Peyer's patch (tissue), 4 donors: ENCODE data around the gene OR52K2. TPM values are rescaled to one million over a fixed set of nuclear protein-coding genes. Genes with fewer than 3 reads are reported as not detected.

Experiments used
- DNase-seq, 3 donors: peaks; one replicate each; pipeline ENCODE4 v3.0.0-alpha.2; 2017 to 2019
- H3K27ac ChIP-seq, 4 donors: fragments of 200-600 bp; sonication (generic); one replicate each; pipeline ENCODE4 v1.5.1; 2016 to 2019
- H3K27me3 ChIP-seq, 2 donors: fragments of 200-600 bp; sonication (generic); one replicate each; pipeline ENCODE4 v1.5.1; 2019
- H3K36me3 ChIP-seq, 3 donors: fragments of 200-600 bp; sonication (generic); one replicate each; pipeline ENCODE4 v1.5.1; 2016 to 2019
- H3K4me1 ChIP-seq, 4 donors: fragments of 200-600 bp; sonication (generic); one replicate each; pipeline ENCODE4 v1.5.1; 2016 to 2019
- H3K4me3 ChIP-seq, 4 donors: fragments of 200-600 bp; sonication (generic); 1 replicate in 3 of 4; 2 replicates in 1 of 4; pipeline ENCODE4 v1.5.1; 2016 to 2019; ENCODE audit warnings: mild to moderate bottlenecking in 1 of 4
- H3K9me3 ChIP-seq, 4 donors: fragments of 200-600 bp; sonication (generic); one replicate each; pipeline ENCODE4 v1.5.1; 2016 to 2019; ENCODE audit warnings: mild to moderate bottlenecking in 1 of 4
- CTCF ChIP-seq, 6 experiments: fragments of 450-650 bp in 4 of 6; fragments of 200-600 bp in 2 of 6; sonication (generic) in 1 of 6; IDR thresholded peaks; one replicate each; pipeline ENCODE4 v1.5.1; 2017 to 2019; ENCODE audit warnings: antibody characterized with exemption in 6 of 6, mild to moderate bottlenecking in 3 of 6, moderate library complexity in 1 of 6
- POLR2A ChIP-seq, 2 donors: fragments of 450-650 bp; IDR thresholded peaks; one replicate each; pipeline ENCODE4 v1.5.1; 2017; ENCODE audit warnings: antibody characterized with exemption in 2 of 2, mild to moderate bottlenecking in 2 of 2, moderate library complexity in 2 of 2
- total RNA-seq, 4 donors: library from RNA; depleted of rRNA; stranded (reverse); fragments of >200 nt; gene quantifications; one replicate each; pipeline ENCODE4 v1.1.0, GENCODE V29; 2016

The OR52K2 gene
- total RNA-seq, 4 donors from 2014 or later: not detected

- no peaks in the 10 kb centered on the region for H3K27me3 ChIP-seq
- no peak overlapping the region for H3K27ac ChIP-seq
- TF ChIP-seq POLR2A (IDR thresholded peaks at IDR 0.05) (no peak), CTCF (IDR thresholded peaks at IDR 0.05) (no peak)
- no peaks in the 10 kb centered on the region for H3K4me1 ChIP-seq
- no peaks in the 10 kb centered on the region for H3K9me3 ChIP-seq
- H3K4me3 ChIP-seq: no peak overlapping the region
- peak in 2 of 3 donors; percentile 17 to 49 for DNase-seq
- no peaks in the 10 kb centered on the region for H3K36me3 ChIP-seq
Observed at GRCh38 chr11:4459500-4459899, 10.4 kb downstream of the OR52K2 start.

GRCh38 chr11:4460151-4460550 lies 11.1 kb downstream of the OR52K2 start:
- DNase-seq: no peak
- no peaks in the 10 kb centered on the region for H3K4me1 ChIP-seq

GRCh38 chr11:4464216-4465159 lies 15.4 kb downstream of the OR52K2 start:
- TF ChIP-seq POLR2A (IDR thresholded peaks at IDR 0.05): no peak
- TF ChIP-seq CTCF (IDR thresholded peaks at IDR 0.05): no peak
- Histone ChIP-seq H3K4me1 (no peaks in the 10 kb centered on the region), H3K4me3 (no peak overlapping the region), H3K27me3 (no peaks in the 10 kb centered on the region), H3K9me3 (no peaks in the 10 kb centered on the region), H3K36me3 (no peaks in the 10 kb centered on the region), H3K27ac (no peak overlapping the region)
- no peak for DNase-seq

More at GRCh38 chr11:4460151-4460550, 11.1 kb downstream of the OR52K2 start:
- no peaks in the 10 kb centered on the region for H3K36me3 ChIP-seq
- no peak overlapping the region for H3K27ac ChIP-seq
- H3K27me3 ChIP-seq: no peaks in the 10 kb centered on the region
- no peak overlapping the region for H3K4me3 ChIP-seq
- no peaks in the 10 kb centered on the region for H3K9me3 ChIP-seq
- TF ChIP-seq CTCF (IDR thresholded peaks at IDR 0.05) (no peak), POLR2A (IDR thresholded peaks at IDR 0.05) (no peak)

DNA sequence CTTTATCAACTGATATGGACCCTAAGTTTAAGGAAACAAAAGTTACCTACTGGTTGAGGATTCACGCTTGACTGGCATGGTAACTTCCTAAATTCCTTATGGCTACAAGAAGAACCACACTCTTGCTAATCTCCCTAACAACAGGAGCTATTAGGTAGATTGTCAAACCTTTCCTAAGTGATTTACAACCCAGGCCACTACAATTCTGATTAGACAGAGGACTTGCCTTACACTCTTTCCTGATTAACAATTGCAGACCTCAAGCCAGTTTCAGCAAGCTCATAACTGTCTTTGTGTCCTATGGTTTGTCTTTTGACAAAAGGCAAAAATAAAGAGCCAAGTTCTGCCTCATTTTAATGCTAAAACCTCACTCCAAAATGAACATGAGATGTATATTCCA lies 16.3 kb downstream of the OR52K2 start:
- H3K9me3 ChIP-seq: no peaks in the 10 kb centered on the region
- no peaks in the 10 kb centered on the region for H3K36me3 ChIP-seq
- no peak overlapping the region for H3K4me3 ChIP-seq
- no peak overlapping the region for H3K27ac ChIP-seq
- no peaks in the 10 kb centered on the region for H3K27me3 ChIP-seq
- no peak for DNase-seq
- no peaks in the 10 kb centered on the region for H3K4me1 ChIP-seq
- TF ChIP-seq POLR2A (IDR thresholded peaks at IDR 0.05) (no peak), CTCF (IDR thresholded peaks at IDR 0.05) (no peak)

GRCh38 chr11:4466131-4466870 lies 17.2 kb downstream of the OR52K2 start:
- no peak overlapping the region for H3K27ac ChIP-seq
- no peak for TF ChIP-seq CTCF (IDR thresholded peaks at IDR 0.05)
- no peak for TF ChIP-seq POLR2A (IDR thresholded peaks at IDR 0.05)

More at GRCh38 chr11:4466131-4466870, 17.2 kb downstream of the OR52K2 start:
- Histone ChIP-seq H3K4me1 (no peaks in the 10 kb centered on the region), H3K9me3 (no peaks in the 10 kb centered on the region), H3K4me3 (no peak overlapping the region), H3K27me3 (no peaks in the 10 kb centered on the region), H3K36me3 (no peaks in the 10 kb centered on the region)
- no peak for DNase-seq
